GM18526 (cell line): ENCODE results near the gene STXBP2.

Source experiments
- POLR2A ChIP-seq: IDR thresholded peaks from 3 replicates; pipeline ENCODE4 v1.6.1; 2011; ENCODE audit not compliant: insufficient read length; ENCODE audit errors: extremely low read depth

STXBP2 gene

DNA sequence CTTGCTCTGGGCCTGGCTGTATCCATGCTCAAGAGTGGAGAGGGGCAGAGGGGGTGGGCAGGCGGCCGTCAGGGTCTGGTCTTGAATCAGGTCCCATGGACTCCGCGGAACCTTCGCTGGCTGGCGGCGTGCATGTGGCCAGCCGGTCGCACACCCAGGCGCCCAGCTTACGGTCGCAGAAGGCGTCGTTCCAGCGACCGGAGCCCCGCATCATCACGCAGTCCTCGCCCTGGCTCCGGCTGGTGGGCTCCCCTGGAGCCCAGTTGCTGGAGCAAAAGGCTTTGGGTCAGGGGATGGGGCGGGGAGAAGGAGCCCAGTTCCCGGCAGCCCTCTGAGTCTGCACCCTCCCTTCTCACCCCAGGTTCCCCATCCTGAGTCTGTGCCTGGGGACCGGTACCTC, 52.3 kb downstream of the STXBP2 start:
- peak; percentile 3 for TF ChIP-seq POLR2A

DNA sequence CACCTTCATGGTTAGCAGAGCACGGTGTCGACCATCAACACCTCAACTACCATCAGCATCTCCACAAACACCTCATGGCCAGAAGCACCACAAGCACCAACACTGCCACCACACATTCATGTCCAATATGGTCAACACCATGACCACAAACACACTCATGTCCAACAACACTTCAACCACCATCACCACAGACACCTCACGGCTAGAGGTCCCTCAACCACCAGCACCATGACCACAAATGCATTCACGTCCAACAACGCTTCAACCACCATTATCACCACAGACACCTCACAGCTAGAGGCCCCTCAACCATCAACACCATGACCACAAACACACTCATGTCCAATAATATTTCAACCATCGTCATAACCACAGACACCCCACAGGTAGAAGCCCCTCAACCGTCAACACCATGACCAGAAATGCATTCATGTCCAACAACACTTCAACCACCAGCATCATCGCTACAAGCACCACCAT, 53.9 kb downstream of the STXBP2 start:
- TF ChIP-seq POLR2A = no peak

DNA sequence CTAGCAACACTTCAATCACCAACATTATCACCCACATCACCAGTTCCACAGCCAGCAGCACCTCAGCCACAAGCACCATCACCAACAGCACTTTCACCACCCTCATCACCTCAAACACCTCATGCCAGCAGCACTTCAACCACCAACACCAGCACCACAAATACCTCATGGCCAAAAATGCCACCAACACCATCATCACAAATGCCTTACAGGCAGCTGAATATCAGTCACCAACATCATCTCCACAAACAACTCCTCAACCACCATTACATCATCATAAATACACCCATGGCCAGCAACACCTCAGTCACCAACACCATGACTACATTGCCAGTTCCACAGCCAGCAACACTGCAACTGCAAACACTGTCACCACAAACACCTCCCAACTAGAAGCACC, 54.6 kb downstream of the STXBP2 start:
- TF ChIP-seq POLR2A = no peak

DNA sequence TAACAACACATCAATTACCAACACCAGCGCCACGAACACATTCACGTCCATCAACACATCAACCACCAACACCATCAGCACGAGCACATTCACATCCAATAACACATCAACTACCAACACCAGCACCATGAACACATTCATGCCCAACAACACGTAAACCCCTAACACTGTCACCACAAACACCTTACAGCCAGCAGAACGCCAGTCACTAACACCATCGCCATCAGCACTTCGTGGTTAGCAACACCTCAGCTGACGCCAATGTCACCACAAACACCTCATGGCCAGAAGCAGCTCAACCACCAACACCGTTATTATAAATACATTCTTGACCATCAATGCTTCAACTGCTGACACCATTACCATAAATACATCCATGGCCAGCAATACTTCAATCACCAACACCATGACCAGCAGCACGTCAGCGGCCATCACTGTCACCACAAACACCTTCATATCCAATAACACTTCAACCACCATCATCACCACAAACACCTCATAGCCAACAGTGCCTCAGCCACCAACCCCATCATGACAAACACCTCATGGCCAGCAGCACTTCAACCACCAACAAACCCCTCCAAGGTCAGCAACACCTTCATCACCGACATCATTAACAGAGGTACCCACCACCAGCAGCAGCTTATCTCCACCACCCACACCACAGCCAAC, 55.6 kb downstream of the STXBP2 start:
- no peak for TF ChIP-seq POLR2A

DNA sequence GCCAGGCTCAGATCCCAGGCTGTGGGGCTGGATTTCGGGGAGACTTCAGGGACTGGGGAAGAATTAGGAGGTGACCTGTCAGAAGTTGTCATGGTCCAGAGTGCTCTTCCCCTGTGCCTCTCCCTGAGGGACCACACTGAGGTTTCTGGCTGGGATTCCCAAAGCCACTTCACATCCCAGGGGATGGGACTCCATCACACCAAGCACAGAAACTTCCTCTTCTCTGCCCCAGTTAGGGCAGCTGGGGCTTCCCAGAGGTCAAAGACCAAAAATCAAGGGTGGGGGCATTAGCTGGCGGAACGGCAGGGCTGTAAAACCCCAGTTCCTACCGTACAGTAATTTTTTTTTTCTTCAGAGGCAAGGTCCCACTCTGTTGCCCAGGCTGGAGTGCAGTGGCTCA, 57.6 kb downstream of the STXBP2 start:
- TF ChIP-seq POLR2A = no peak
